CD8-positive, alpha-beta memory T cell (primary cell): ENCODE results near the gene TECR. TPM values are rescaled to one million over a fixed set of nuclear protein-coding genes. Genes with fewer than 3 reads are reported as not detected.
A peak's percentile ranks its signal among the peaks of the same experiment; 100 is the strongest.

Source experiments
- CTCF ChIA-PET: fragments of 350-600 bp; sonication (Branson Sonifier 250); formaldehyde crosslinking; loops from one replicate; lab custom pipeline; 2021; ENCODE audit warnings: antibody characterized with exemption; lab: Charles Lee
- POLR2A ChIA-PET: fragments of 350-600 bp; sonication (Branson Sonifier 250); formaldehyde crosslinking; loops from one replicate; lab custom pipeline; 2021; ENCODE audit warnings: antibody characterized with exemption; lab: Charles Lee
- DNase-seq, 5 donors: peaks; one replicate each; pipeline versions ENCODE4 v3.0.0 to v3.0.0-alpha.2; 2020 to 2022; ENCODE audit warnings: mixed read lengths in 1 of 5
- H3K27ac ChIP-seq: one replicate; pipeline ENCODE4 v1.7.0; 2013; ENCODE audit warnings: low read depth, mild to moderate bottlenecking, low read length, moderate library complexity
- H3K27me3 ChIP-seq: 2 replicates; pipeline ENCODE4 v1.7.0; 2013; ENCODE audit warnings: low read length, mild to moderate bottlenecking; ENCODE audit not compliant: insufficient read depth, poor library complexity, severe bottlenecking
- H3K36me3 ChIP-seq: 2 replicates; pipeline ENCODE4 v1.7.0; 2013; ENCODE audit warnings: mild to moderate bottlenecking, low read length, moderate library complexity; ENCODE audit not compliant: insufficient read depth
- H3K4me1 ChIP-seq: 2 replicates; pipeline ENCODE4 v1.7.0; 2013; ENCODE audit warnings: mild to moderate bottlenecking, low read length, moderate library complexity; ENCODE audit not compliant: insufficient read depth
- H3K4me3 ChIP-seq: 2 replicates; pipeline ENCODE4 v1.7.0; 2013; ENCODE audit warnings: mild to moderate bottlenecking, low read length
- H3K9me3 ChIP-seq: 2 replicates; pipeline ENCODE4 v1.7.0; 2013; ENCODE audit warnings: mild to moderate bottlenecking, low read length
- H3K27ac Mint-ChIP-seq, 8 donors: one replicate each; pipeline ENCODE4 v1.8.0; 2020 to 2021; ENCODE audit warnings: mixed read lengths in 8 of 8, mild to moderate bottlenecking in 6 of 8, inconsistent platforms in 3 of 8, moderate library complexity in 3 of 8
- H3K27me3 Mint-ChIP-seq, 2 donors: one replicate each; pipeline ENCODE4 v1.8.0; 2020 to 2021; ENCODE audit warnings: mixed read lengths in 2 of 2, mild to moderate bottlenecking in 1 of 2, moderate library complexity in 1 of 2
- H3K36me3 Mint-ChIP-seq, 3 donors: one replicate each; pipeline ENCODE4 v1.8.0; 2020 to 2021; ENCODE audit warnings: mixed read lengths in 3 of 3, inconsistent platforms in 1 of 3, mild to moderate bottlenecking in 1 of 3
- H3K4me1 Mint-ChIP-seq, 3 donors: one replicate each; pipeline ENCODE4 v1.8.0; 2020 to 2021; ENCODE audit warnings: mixed read lengths in 3 of 3, inconsistent platforms in 1 of 3, mild to moderate bottlenecking in 1 of 3
- H3K4me3 Mint-ChIP-seq, 7 donors: one replicate each; pipeline ENCODE4 v1.8.0; 2020 to 2021; ENCODE audit warnings: mixed read lengths in 7 of 7, mild to moderate bottlenecking in 6 of 7, moderate library complexity in 4 of 7, inconsistent platforms in 2 of 7
- H3K9me3 Mint-ChIP-seq, 5 donors: one replicate each; pipeline ENCODE4 v1.8.0; 2020 to 2022; ENCODE audit warnings: mixed read lengths in 5 of 5, mild to moderate bottlenecking in 3 of 5, moderate library complexity in 2 of 5, inconsistent platforms in 1 of 5
- polyA plus RNA-seq: library from polyadenylated mRNA; unstranded; fragments of 300-500 nt; fragmentation: Illumina TruSeq; gene quantifications from one replicate; pipeline ENCODE4 v1.2.3, GENCODE V29; 2021
- total RNA-seq, 2 experiments: library from RNA; stranded (reverse); gene quantifications; one replicate each; pipeline ENCODE4 v1.2.3, GENCODE V29; 2021

The TECR gene
- total and polyA plus RNA-seq, 3 experiments from 2014 or later: 114 to 268 (median 123) TPM

GRCh38 chr19:14571695-14572490, 42.5 kb downstream of the TECR start, which contains the start of gene NDUFB7:
Gene NDUFB7 (minus strand): TSS chr19:14572066. CDS start chr19:14572000, 66 bp downstream.
- H3K27ac ChIP-seq: peak within 1 kb of the TSS; percentile 79
- Mint-ChIP-seq H3K4me3 (peak within 1 kb of the TSS; percentile 94 to 98 (median 95)), H3K27me3 (no peaks in the 10 kb centered on the region), H3K4me1 (peaks cover 40 to 53% (median 42%) of the 10 kb centered on the region in 3 donors), H3K9me3 (no peaks in the 10 kb centered on the region), H3K27ac (peak within 1 kb of the TSS; percentile 83 to 99 (median 94)), H3K36me3 (peaks cover 0 to 24% (median 0%) of the 10 kb centered on the region in 3 donors)
- H3K4me3 ChIP-seq: peak within 1 kb of the TSS; percentile 100
- CTCF ChIA-PET: interaction anchor here (0.9 to 6.3 kb wide), 8 partner anchors 10 to 283 kb away, joined by 3 to 76 read pairs (median 11); partner anchors contain the start of gene DNAJB1
- peaks cover 6% of the 10 kb centered on the region for H3K36me3 ChIP-seq
- H3K27me3 ChIP-seq: no peaks in the 10 kb centered on the region
- H3K4me1 ChIP-seq: peaks cover 25% of the 10 kb centered on the region
- DNase-seq: peak; percentile 83 to 93 (median 88)
- POLR2A ChIA-PET: interaction anchor here (0.6 to 1.4 kb wide), 3 partner anchors 15 to 64 kb away, joined by 3 to 6 read pairs (median 4); partner anchors contain the start of gene DNAJB1
- H3K9me3 ChIP-seq: no peaks in the 10 kb centered on the region

- Mint-ChIP-seq H3K4me1 (peaks cover 18 to 23% (median 22%) of the 10 kb centered on the region in 3 donors), H3K27me3 (no peaks in the 10 kb centered on the region), H3K9me3 (no peaks in the 10 kb centered on the region), H3K4me3 (no peak overlapping the region), H3K36me3 (peaks cover 0 to 5% (median 0%) of the 10 kb centered on the region in 3 donors), H3K27ac (peak overlapping the region in 1 of 8 donors; percentile 33)
- H3K36me3 ChIP-seq: no peaks in the 10 kb centered on the region
- ChIA-PET POLR2A (no interaction called here), CTCF (interaction anchor here (5.0 to 6.3 kb wide), 2 partner anchors 19 to 110 kb away, joined by 38 to 76 read pairs; no protein-coding TSS in a partner anchor)
- H3K9me3 ChIP-seq: no peaks in the 10 kb centered on the region
- no peak overlapping the region for H3K27ac ChIP-seq
- no peak for DNase-seq
- H3K4me1 ChIP-seq: peaks cover 20% of the 10 kb centered on the region
- no peaks in the 10 kb centered on the region for H3K27me3 ChIP-seq
- H3K4me3 ChIP-seq: no peak overlapping the region
These were observed 46.1 kb downstream of the TECR start for GRCh38 chr19:14575428-14575980.

DNA sequence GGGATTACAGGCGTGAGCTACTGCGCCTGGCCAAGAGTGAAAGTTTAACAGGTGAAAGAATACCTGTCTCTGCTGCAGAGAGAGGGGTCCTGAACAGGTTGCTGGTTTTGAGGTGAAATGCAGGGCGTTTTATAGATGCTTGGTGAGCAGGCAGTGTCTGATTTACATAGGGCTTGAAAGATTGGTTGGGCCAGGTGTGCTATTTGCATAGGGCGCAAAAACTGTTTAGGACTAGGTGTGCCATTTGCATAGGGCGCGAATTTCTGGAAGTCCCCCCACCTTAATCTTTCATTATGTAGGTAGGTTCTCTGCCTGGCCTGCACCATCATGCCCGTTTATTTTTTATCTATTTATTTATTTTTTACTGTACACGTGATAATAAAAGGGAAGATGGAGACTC, 47.0 kb downstream of the TECR start:
- H3K4me1 Mint-ChIP-seq: peaks cover 11 to 14% (median 14%) of the 10 kb centered on the region in 3 donors
- H3K27me3 Mint-ChIP-seq: no peaks in the 10 kb centered on the region
- H3K4me3 Mint-ChIP-seq: no peak overlapping the region
- H3K4me1 ChIP-seq: peaks cover 11% of the 10 kb centered on the region
- H3K27me3 ChIP-seq: no peaks in the 10 kb centered on the region
- ChIA-PET CTCF (no interaction called here), POLR2A (no interaction called here)
- H3K27ac Mint-ChIP-seq: no peak overlapping the region
- H3K36me3 ChIP-seq: no peaks in the 10 kb centered on the region
- no peaks in the 10 kb centered on the region for H3K9me3 Mint-ChIP-seq
- H3K9me3 ChIP-seq: no peaks in the 10 kb centered on the region
- no peak overlapping the region for H3K27ac ChIP-seq
- peaks cover 0 to 5% (median 0%) of the 10 kb centered on the region in 3 donors for H3K36me3 Mint-ChIP-seq
- no peak for DNase-seq
- no peak overlapping the region for H3K4me3 ChIP-seq

- peaks cover 7% of the 10 kb centered on the region for H3K4me1 ChIP-seq
- no peaks in the 10 kb centered on the region for H3K9me3 ChIP-seq
- no peak for DNase-seq
- no peak overlapping the region for H3K27ac Mint-ChIP-seq
- peaks cover 6 to 7% (median 6%) of the 10 kb centered on the region in 3 donors for H3K4me1 Mint-ChIP-seq
- H3K27me3 Mint-ChIP-seq: no peaks in the 10 kb centered on the region
- H3K4me3 ChIP-seq: no peak overlapping the region
- no peaks in the 10 kb centered on the region for H3K9me3 Mint-ChIP-seq
- POLR2A ChIA-PET: no interaction called here
- no peaks in the 10 kb centered on the region for H3K36me3 Mint-ChIP-seq
- no peak overlapping the region for H3K27ac ChIP-seq
- no peak overlapping the region for H3K4me3 Mint-ChIP-seq
- H3K27me3 ChIP-seq: no peaks in the 10 kb centered on the region
- CTCF ChIA-PET: no interaction called here
- no peaks in the 10 kb centered on the region for H3K36me3 ChIP-seq
These were observed 47.9 kb downstream of the TECR start for GRCh38 chr19:14577264-14577663.

- Histone ChIP-seq H3K4me1 (peaks cover 5% of the 10 kb centered on the region), H3K4me3 (no peak overlapping the region), H3K27me3 (no peaks in the 10 kb centered on the region), H3K36me3 (no peaks in the 10 kb centered on the region), H3K9me3 (no peaks in the 10 kb centered on the region), H3K27ac (no peak overlapping the region)
- no peak for DNase-seq
- Mint-ChIP-seq H3K4me3 (no peak overlapping the region), H3K27me3 (no peaks in the 10 kb centered on the region), H3K36me3 (peaks cover 0 to 1% (median 0%) of the 10 kb centered on the region in 3 donors), H3K4me1 (peaks cover 6 to 7% (median 6%) of the 10 kb centered on the region in 3 donors), H3K27ac (peak overlapping the region in 1 of 8 donors; percentile 48), H3K9me3 (no peaks in the 10 kb centered on the region)
- CTCF ChIA-PET: no interaction called here
- POLR2A ChIA-PET: no interaction called here
These were observed 48.6 kb downstream of the TECR start for GRCh38 chr19:14577885-14578427.

DNA sequence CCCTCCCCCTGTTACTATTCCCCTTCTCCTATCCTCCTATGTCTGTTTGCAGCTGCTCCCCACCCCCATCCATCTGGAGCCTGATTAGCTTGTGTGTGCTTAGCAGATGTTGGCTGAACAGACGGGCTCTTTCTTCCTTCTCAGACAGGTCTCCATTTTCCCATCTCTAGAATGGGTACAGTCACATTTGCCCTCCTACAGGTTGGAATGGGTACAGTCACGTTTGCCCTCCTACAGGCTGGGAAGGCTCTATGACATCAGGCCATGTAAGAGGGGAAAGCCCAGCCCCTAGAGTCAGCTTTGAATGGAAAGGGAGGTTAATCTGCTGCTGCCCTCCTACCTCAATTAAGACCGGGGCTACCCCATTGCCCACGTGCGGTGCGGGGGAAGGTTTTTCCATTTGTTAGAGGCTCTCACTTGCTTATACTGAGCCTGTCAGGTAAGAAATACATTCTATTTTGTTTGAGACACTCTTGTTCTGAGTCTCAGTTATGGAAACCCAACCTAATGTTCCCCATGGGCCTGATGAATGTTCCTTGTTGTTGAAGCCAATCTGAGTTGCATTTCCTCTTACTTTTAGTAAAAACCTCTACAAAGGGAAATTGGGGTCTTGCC, 51.3 kb downstream of the TECR start:
- no peaks in the 10 kb centered on the region for H3K4me1 ChIP-seq
- no peaks in the 10 kb centered on the region for H3K9me3 ChIP-seq
- Mint-ChIP-seq H3K4me3 (no peak overlapping the region), H3K27me3 (no peaks in the 10 kb centered on the region), H3K27ac (peak overlapping the region in 1 of 8 donors; percentile 57), H3K9me3 (no peaks in the 10 kb centered on the region), H3K4me1 (no peaks in the 10 kb centered on the region), H3K36me3 (peaks cover 0 to 1% (median 0%) of the 10 kb centered on the region in 3 donors)
- CTCF ChIA-PET: no interaction called here
- H3K36me3 ChIP-seq: no peaks in the 10 kb centered on the region
- H3K27me3 ChIP-seq: no peaks in the 10 kb centered on the region
- no peak for DNase-seq
- no peak overlapping the region for H3K27ac ChIP-seq
- POLR2A ChIA-PET: no interaction called here
- H3K4me3 ChIP-seq: no peak overlapping the region

DNA sequence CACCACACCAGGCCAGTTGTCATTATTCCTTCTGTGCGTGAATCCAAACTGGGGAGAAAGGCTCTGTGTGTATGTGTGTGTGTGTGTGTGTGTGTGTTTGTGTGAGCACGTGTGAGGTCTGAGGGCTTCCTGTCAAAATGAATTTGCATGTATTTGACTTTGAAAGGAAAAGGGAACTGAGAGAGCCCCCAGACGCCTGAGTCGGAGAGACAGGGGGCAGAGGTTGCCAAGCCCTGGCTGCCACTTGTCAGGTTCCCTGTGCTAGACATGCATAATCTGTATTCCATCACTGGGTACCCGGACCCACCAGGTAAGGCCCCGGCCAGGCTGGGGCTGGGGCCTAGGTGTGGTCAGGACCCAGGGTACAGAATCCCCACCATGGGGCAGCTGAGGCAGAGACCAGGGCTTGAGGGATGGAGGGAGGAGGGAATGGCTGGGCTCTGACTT, 53.5 kb downstream of the TECR start, which contains the start of gene CLEC17A:
TSS of gene CLEC17A (plus strand) at position 191 of the 447 bp plus-strand sequence. CDS start at position 268, 77 bp downstream.
- Histone ChIP-seq H3K4me3 (no peak within 1 kb of the TSS), H3K27me3 (no peaks in the 10 kb centered on the region), H3K27ac (no peak within 1 kb of the TSS), H3K4me1 (no peaks in the 10 kb centered on the region), H3K36me3 (no peaks in the 10 kb centered on the region), H3K9me3 (no peaks in the 10 kb centered on the region)
- POLR2A ChIA-PET: no interaction called here
- Mint-ChIP-seq H3K4me1 (no peaks in the 10 kb centered on the region), H3K4me3 (no peak within 1 kb of the TSS), H3K27me3 (peaks cover 0 to 3% of the 10 kb centered on the region in 2 donors), H3K36me3 (peaks cover 0 to 1% (median 0%) of the 10 kb centered on the region in 3 donors), H3K27ac (peak within 1 kb of the TSS in 4 of 8 donors; percentile 10 to 74 (median 38)), H3K9me3 (no peaks in the 10 kb centered on the region)
- no peak for DNase-seq
- CTCF ChIA-PET: no interaction called here
